ENCODE results near the gene RMP24.

Gene RMP24

GRCh38 chr18:35972197-35973000 is at the start of gene RMP24:
TSS of gene RMP24 (plus strand) at chr18:35972679.
- TF ChIP-seq EZH2phosphoT487 (IDR thresholded peaks at IDR 0.05; ENCODE audit: borderline replicate concordance) = no peak
- TF ChIP-seq CTCF (conservative IDR thresholded peaks at IDR 0.05; ENCODE audit: low read length) = no peak
- Histone ChIP-seq H3K27me3 (ENCODE audit: insufficient read depth, low read length, poor library complexity, severe bottlenecking) (no peaks in the 10 kb centered on the region), H3K79me2 (ENCODE audit: insufficient read depth, low read length) (peaks cover 33% of the 10 kb centered on the region), H4K20me1 (ENCODE audit: insufficient read depth, low read length, poor library complexity, severe bottlenecking) (peaks cover 9% of the 10 kb centered on the region), H3K36me3 (ENCODE audit: insufficient read depth, low read length) (peaks cover 9% of the 10 kb centered on the region; the same call in 1 of the 2 replicates), H3K9ac (ENCODE audit: low read depth, low read length, poor library complexity, severe bottlenecking) (peak within 1 kb of the TSS; percentile 92), H3F3A (ENCODE audit: low read depth) (no peaks in the 10 kb centered on the region), H3K9me3 (ENCODE audit: insufficient read depth, low read depth, low read length) (no peaks in the 10 kb centered on the region), H3K4me3 (ENCODE audit: low read length, poor library complexity, severe bottlenecking) (peak within 1 kb of the TSS; percentile 97), H2AFZ (ENCODE audit: low read length) (peak within 1 kb of the TSS; percentile 98), H3K4me1 (ENCODE audit: insufficient read depth, low read length, poor library complexity, severe bottlenecking) (peaks cover 36% of the 10 kb centered on the region), H3K4me2 (ENCODE audit: low read depth, low read length, poor library complexity, severe bottlenecking) (peak within 1 kb of the TSS; percentile 87), H3K9me2 (replicated peaks; ENCODE audit: low read depth, low read length) (no peaks in the 10 kb centered on the region)

GRCh38 chr18:35923939-35924684 is 48.4 kb upstream of the RMP24 start:
- Histone ChIP-seq H3K4me3 (ENCODE audit: low read length, poor library complexity, severe bottlenecking) (no peak overlapping the region), H3K36me3 (ENCODE audit: insufficient read depth, low read length) (no peaks in the 10 kb centered on the region), H4K20me1 (ENCODE audit: insufficient read depth, low read length, poor library complexity, severe bottlenecking) (no peaks in the 10 kb centered on the region), H3F3A (ENCODE audit: low read depth) (no peaks in the 10 kb centered on the region), H3K4me1 (ENCODE audit: insufficient read depth, low read length, poor library complexity, severe bottlenecking) (peaks cover 6% of the 10 kb centered on the region), H3K79me2 (ENCODE audit: insufficient read depth, low read length) (no peaks in the 10 kb centered on the region), H2AFZ (ENCODE audit: low read length) (no peak overlapping the region), H3K4me2 (ENCODE audit: low read depth, low read length, poor library complexity, severe bottlenecking) (no peak overlapping the region), H3K9ac (ENCODE audit: low read depth, low read length, poor library complexity, severe bottlenecking) (no peak overlapping the region), H3K27me3 (ENCODE audit: insufficient read depth, low read length, poor library complexity, severe bottlenecking) (peaks cover 5% of the 10 kb centered on the region), H3K9me2 (replicated peaks; ENCODE audit: low read depth, low read length) (no peaks in the 10 kb centered on the region), H3K9me3 (ENCODE audit: insufficient read depth, low read depth, low read length) (no peaks in the 10 kb centered on the region)
- TF ChIP-seq CTCF (conservative IDR thresholded peaks at IDR 0.05; ENCODE audit: low read length) (no peak), EZH2phosphoT487 (IDR thresholded peaks at IDR 0.05; ENCODE audit: borderline replicate concordance) (no peak)

- no peak overlapping the region for H2AFZ ChIP-seq (ENCODE audit: low read length)
- H4K20me1 ChIP-seq (ENCODE audit: insufficient read depth, low read length, poor library complexity, severe bottlenecking) = no peaks in the 10 kb centered on the region
- no peaks in the 10 kb centered on the region for H3K4me1 ChIP-seq (ENCODE audit: insufficient read depth, low read length, poor library complexity, severe bottlenecking)
- H3K9ac ChIP-seq (ENCODE audit: low read depth, low read length, poor library complexity, severe bottlenecking) = no peak overlapping the region
- no peaks in the 10 kb centered on the region for H3K9me2 ChIP-seq (replicated peaks; ENCODE audit: low read depth, low read length)
- peaks cover 3% of the 10 kb centered on the region; the same call in 1 of the 2 replicates for H3K9me3 ChIP-seq (ENCODE audit: insufficient read depth, low read depth, low read length)
- H3F3A ChIP-seq (ENCODE audit: low read depth) = no peaks in the 10 kb centered on the region
- H3K27me3 ChIP-seq (ENCODE audit: insufficient read depth, low read length, poor library complexity, severe bottlenecking) = peaks cover 5% of the 10 kb centered on the region
- no peak overlapping the region for H3K4me3 ChIP-seq (ENCODE audit: low read length, poor library complexity, severe bottlenecking)
- no peaks in the 10 kb centered on the region for H3K79me2 ChIP-seq (ENCODE audit: insufficient read depth, low read length)
- no peak overlapping the region for H3K4me2 ChIP-seq (ENCODE audit: low read depth, low read length, poor library complexity, severe bottlenecking)
- no peaks in the 10 kb centered on the region for H3K36me3 ChIP-seq (ENCODE audit: insufficient read depth, low read length)
- TF ChIP-seq EZH2phosphoT487 (IDR thresholded peaks at IDR 0.05; ENCODE audit: borderline replicate concordance) (no peak), CTCF (conservative IDR thresholded peaks at IDR 0.05; ENCODE audit: low read length) (no peak)
These were observed 45.6 kb upstream of the RMP24 start for GRCh38 chr18:35926884-35927283.

All from Loucy (cell line).